ENCODE data around the gene HIP1. TPM values are rescaled to one million over a fixed set of nuclear protein-coding genes. Genes with fewer than 3 reads are reported as not detected.

Gene HIP1
- total RNA-seq, 1 experiment from 2014 or later = 11.1 TPM

DNA sequence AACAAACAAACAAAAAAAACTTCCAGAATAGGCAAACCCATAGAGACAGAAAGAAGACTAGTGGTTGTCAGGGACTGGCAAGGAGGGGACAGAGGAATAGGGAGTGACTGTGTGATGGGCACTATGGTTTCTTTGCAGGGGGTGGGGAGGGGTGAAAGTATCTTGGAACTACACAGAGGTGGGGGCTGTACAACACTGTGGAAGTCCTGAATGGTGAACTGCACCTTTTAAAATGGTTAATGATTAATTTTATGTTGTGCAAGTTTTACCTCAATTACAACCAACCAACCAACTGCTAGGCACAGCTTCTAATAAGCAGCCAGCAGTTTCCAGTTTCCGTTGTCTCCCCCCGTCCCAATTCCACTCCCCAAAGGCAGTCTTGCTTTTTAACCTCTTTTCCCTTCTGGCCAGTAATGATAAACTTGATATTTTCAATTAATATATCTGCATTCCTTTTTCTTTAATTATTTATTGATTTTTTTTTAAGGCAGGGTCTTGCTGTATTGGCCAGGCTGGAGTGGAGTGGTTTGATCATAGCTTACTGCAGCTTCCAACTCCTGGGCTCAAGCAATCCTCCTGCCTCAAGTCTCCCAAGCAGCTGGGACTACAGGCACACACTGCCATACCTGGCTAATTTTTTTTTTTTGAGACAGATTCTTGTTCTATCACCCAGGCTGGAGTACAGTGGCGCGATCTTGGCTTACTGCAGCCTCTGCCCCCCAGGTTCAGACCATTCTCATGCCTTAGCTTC, 46.8 kb downstream of the HIP1 start:
- no peak for DNase-seq (ENCODE audit: unreplicated experiment)
- Mint-ChIP-seq H3K27ac (ENCODE audit: low read depth, unreplicated experiment) (no peak overlapping the region), H3K4me1 (ENCODE audit: insufficient read depth, unreplicated experiment) (peaks cover 4% of the 10 kb centered on the region), H3K36me3 (ENCODE audit: insufficient read depth, unreplicated experiment) (no peaks in the 10 kb centered on the region), H3K4me3 (ENCODE audit: unreplicated experiment) (no peak overlapping the region), H3K9me3 (ENCODE audit: unreplicated experiment) (peaks cover 7% of the 10 kb centered on the region), H3K27me3 (ENCODE audit: insufficient read depth, unreplicated experiment) (no peaks in the 10 kb centered on the region)
- CTCF ChIA-PET = no interaction called here
- intact Hi-C loops (cut with micrococcal nuclease) = no loop called here
- BruUV-seq (replicated peaks) = no TSS peak
- POLR2A ChIA-PET = no interaction called here
- TF ChIP-seq, protein P1, sequence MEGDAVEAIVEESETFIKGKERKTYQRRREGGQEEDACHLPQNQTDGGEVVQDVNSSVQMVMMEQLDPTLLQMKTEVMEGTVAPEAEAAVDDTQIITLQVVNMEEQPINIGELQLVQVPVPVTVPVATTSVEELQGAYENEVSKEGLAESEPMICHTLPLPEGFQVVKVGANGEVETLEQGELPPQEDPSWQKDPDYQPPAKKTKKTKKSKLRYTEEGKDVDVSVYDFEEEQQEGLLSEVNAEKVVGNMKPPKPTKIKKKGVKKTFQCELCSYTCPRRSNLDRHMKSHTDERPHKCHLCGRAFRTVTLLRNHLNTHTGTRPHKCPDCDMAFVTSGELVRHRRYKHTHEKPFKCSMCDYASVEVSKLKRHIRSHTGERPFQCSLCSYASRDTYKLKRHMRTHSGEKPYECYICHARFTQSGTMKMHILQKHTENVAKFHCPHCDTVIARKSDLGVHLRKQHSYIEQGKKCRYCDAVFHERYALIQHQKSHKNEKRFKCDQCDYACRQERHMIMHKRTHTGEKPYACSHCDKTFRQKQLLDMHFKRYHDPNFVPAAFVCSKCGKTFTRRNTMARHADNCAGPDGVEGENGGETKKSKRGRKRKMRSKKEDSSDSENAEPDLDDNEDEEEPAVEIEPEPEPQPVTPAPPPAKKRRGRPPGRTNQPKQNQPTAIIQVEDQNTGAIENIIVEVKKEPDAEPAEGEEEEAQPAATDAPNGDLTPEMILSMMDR (IDR thresholded peaks at IDR 0.05; ENCODE audit: unreplicated experiment) = no peak

DNA sequence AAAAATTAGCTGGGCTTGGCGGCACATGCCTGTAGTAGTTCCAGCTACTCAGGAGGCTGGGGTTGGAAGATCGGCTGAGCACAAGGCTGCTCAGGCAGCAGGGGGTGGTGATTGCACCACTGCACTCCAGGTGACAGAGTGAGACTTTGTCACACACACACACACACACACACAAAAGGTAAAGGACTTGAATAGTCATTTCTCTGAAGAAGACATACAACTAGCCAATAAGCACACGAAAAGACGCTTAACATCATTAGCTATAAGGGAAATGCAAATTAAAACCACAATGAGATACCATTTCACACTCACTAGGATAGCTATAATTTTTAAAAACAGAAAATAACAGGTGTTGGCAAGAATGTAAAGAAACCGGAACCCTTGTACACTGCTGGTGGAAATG, 48.6 kb downstream of the HIP1 start:
- POLR2A ChIA-PET = no interaction called here
- Mint-ChIP-seq H3K27ac (ENCODE audit: low read depth, unreplicated experiment) (no peak overlapping the region), H3K4me1 (ENCODE audit: insufficient read depth, unreplicated experiment) (peaks cover 4% of the 10 kb centered on the region), H3K27me3 (ENCODE audit: insufficient read depth, unreplicated experiment) (no peaks in the 10 kb centered on the region), H3K9me3 (ENCODE audit: unreplicated experiment) (peaks cover 7% of the 10 kb centered on the region), H3K36me3 (ENCODE audit: insufficient read depth, unreplicated experiment) (no peaks in the 10 kb centered on the region), H3K4me3 (ENCODE audit: unreplicated experiment) (no peak overlapping the region)
- TF ChIP-seq, protein P1 (IDR thresholded peaks at IDR 0.05; ENCODE audit: unreplicated experiment) = no peak
- DNase-seq (ENCODE audit: unreplicated experiment) = no peak
- BruUV-seq (replicated peaks) = no TSS peak
- intact Hi-C loops (cut with micrococcal nuclease) = no loop called here
- CTCF ChIA-PET = no interaction called here

DNA sequence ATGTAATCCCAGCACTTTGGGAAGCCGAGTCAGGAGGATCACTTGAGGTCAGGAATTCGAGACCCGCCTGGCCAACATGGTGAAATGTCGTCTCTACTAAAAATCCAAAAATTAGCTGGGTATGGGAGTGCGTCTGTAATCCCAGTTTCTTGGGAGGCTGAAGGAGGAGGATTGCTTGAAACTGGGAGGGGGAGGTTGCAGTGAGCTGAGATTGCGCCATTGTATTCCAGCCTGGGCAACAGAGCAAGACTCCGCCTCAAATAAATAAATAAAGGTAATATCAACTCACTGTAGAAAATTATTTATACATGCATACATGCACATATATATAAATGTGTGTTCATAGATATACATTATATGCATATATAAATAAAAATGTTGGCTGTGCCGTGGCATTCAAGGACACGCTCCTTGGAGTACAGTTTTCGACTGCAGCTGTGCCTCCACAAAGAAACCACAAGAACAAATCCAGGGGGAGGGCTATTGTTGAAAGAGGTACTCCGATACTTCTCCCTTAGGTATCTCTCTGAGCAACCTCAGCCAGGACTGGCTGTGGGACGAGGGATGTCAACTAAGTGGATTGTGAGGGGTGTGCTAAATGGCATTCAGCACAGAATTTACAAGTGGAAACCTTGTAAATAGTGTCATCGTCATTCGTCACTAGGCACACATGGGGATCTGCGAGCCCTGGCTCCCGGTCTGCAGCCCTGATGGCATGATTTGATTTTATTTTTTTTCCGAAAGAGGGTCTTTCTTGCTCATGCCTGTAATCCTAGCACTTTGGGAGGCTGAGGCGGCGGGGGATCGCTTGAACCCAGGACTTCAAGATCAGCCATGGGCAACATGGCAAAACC, 49.3 kb downstream of the HIP1 start:
- DNase-seq (ENCODE audit: unreplicated experiment) = no peak
- no peaks in the 10 kb centered on the region for H3K27me3 Mint-ChIP-seq (ENCODE audit: insufficient read depth, unreplicated experiment)
- peaks cover 7% of the 10 kb centered on the region for H3K9me3 Mint-ChIP-seq (ENCODE audit: unreplicated experiment)
- H3K4me1 Mint-ChIP-seq (ENCODE audit: insufficient read depth, unreplicated experiment) = peaks cover 4% of the 10 kb centered on the region
- intact Hi-C loops (cut with micrococcal nuclease) = no loop called here
- TF ChIP-seq, protein P1 (IDR thresholded peaks at IDR 0.05; ENCODE audit: unreplicated experiment) = no peak
- ChIA-PET CTCF (interaction anchor here (0.6 kb wide), 1 partner anchor 62 kb away, joined by 3 read pairs; no protein-coding TSS in a partner anchor), POLR2A (no interaction called here)
- no peak overlapping the region for H3K4me3 Mint-ChIP-seq (ENCODE audit: unreplicated experiment)
- no TSS peak for BruUV-seq (replicated peaks)
- H3K27ac Mint-ChIP-seq (ENCODE audit: low read depth, unreplicated experiment) = no peak overlapping the region
- no peaks in the 10 kb centered on the region for H3K36me3 Mint-ChIP-seq (ENCODE audit: insufficient read depth, unreplicated experiment)

Data from MCF 10A (cell line).